Colonic mucosa (tissue), 4 donors: ENCODE measurements around the gene ICE2. TPM values are rescaled to one million over a fixed set of nuclear protein-coding genes. Genes with fewer than 3 reads are reported as not detected.

Source experiments
- DNase-seq: peaks from one replicate; pipeline ENCODE4 v3.0.0-alpha.2; 2020
- H3K27ac ChIP-seq: fragments of 200-600 bp; one replicate; pipeline ENCODE4 v1.8.0; 2021
- H3K27me3 ChIP-seq: fragments of 200-600 bp; one replicate; pipeline ENCODE4 v1.8.0; 2021
- H3K36me3 ChIP-seq: fragments of 200-600 bp; one replicate; pipeline ENCODE4 v1.8.0; 2021
- H3K4me1 ChIP-seq: fragments of 200-600 bp; one replicate; pipeline ENCODE4 v1.8.0; 2021; ENCODE audit warnings: mild to moderate bottlenecking
- H3K4me3 ChIP-seq: fragments of 200-600 bp; one replicate; pipeline ENCODE4 v1.8.0; 2021
- H3K9ac ChIP-seq, 2 donors: one replicate each; pipeline ENCODE4 v1.7.0; 2013; ENCODE audit warnings: control low read depth in 2 of 2, low read depth in 2 of 2, low read length in 2 of 2
- H3K9me3 ChIP-seq: fragments of 200-600 bp; one replicate; pipeline ENCODE4 v1.8.0; 2021
- CTCF ChIP-seq: fragments of 200-600 bp; IDR thresholded peaks from one replicate; pipeline ENCODE4 v1.8.0; 2022; ENCODE audit warnings: antibody characterized with exemption, mild to moderate bottlenecking
- intact Hi-C: fragments of 100-400 bp; cut with DNase I; formaldehyde crosslinking; loops from one replicate; pipeline ENCODE4 v1.14.1; 2022
- total RNA-seq, 2 donors: library from RNA; stranded (reverse); fragmentation: NEBNext Ultra II Directional in 1 of 2; extraction: Animal tissue kit (Norgen Biotek cat#: 25700) in 1 of 2; gene quantifications; one replicate each; pipeline ENCODE4 v1.2.1, GENCODE V29; 2021
- donor health status: healthy.
- donor health status: DM: no; HTN: no; CAD: no.
- donor health status: DM: no; HTN: no; CAD: no.

ICE2 gene
- total RNA-seq, 2 donors from 2014 or later = 37.3 to 37.7 TPM

GRCh38 chr15:60396100-60396499 is 82.8 kb downstream of the ICE2 start:
- DNase-seq = no peak
- peak overlapping the region; percentile 74 for H3K4me3 ChIP-seq
- no peak for TF ChIP-seq CTCF
- no peaks in the 10 kb centered on the region for H3K9me3 ChIP-seq
- peaks cover 4% of the 10 kb centered on the region for H3K4me1 ChIP-seq
- peak overlapping the region; percentile 95 for H3K27ac ChIP-seq
- intact Hi-C loops = no loop called here
- H3K9ac ChIP-seq = peak overlapping the region; percentile 92 to 99
- H3K36me3 ChIP-seq = no peaks in the 10 kb centered on the region
- H3K27me3 ChIP-seq = no peaks in the 10 kb centered on the region

- peaks cover 4% of the 10 kb centered on the region for H3K4me1 ChIP-seq
- H3K9me3 ChIP-seq = no peaks in the 10 kb centered on the region
- no peaks in the 10 kb centered on the region for H3K36me3 ChIP-seq
- H3K9ac ChIP-seq = peak overlapping the region in 1 of 2 donors; percentile 99
- DNase-seq = no peak
- H3K27me3 ChIP-seq = no peaks in the 10 kb centered on the region
- H3K4me3 ChIP-seq = peak overlapping the region; percentile 74
- intact Hi-C loops = no loop called here
- peak overlapping the region; percentile 95 for H3K27ac ChIP-seq
- TF ChIP-seq CTCF = no peak
These were observed 83.5 kb downstream of the ICE2 start for GRCh38 chr15:60395276-60396011.

- H3K36me3 ChIP-seq = no peaks in the 10 kb centered on the region
- no peaks in the 10 kb centered on the region for H3K9me3 ChIP-seq
- H3K4me3 ChIP-seq = peak overlapping the region; percentile 9
- no peak for TF ChIP-seq CTCF
- H3K27ac ChIP-seq = peak overlapping the region; percentile 95
- H3K9ac ChIP-seq = peak overlapping the region in 1 of 2 donors; percentile 99
- intact Hi-C loops = no loop called here
- no peak for DNase-seq
- no peaks in the 10 kb centered on the region for H3K27me3 ChIP-seq
- peaks cover 6% of the 10 kb centered on the region for H3K4me1 ChIP-seq
These were observed 84.2 kb downstream of the ICE2 start for GRCh38 chr15:60394689-60395097.

- DNase-seq = peak; percentile 85
- no peaks in the 10 kb centered on the region for H3K27me3 ChIP-seq
- no peak overlapping the region for H3K4me3 ChIP-seq
These were observed 85.8 kb downstream of the ICE2 start for GRCh38 chr15:60392986-60393790.

More at GRCh38 chr15:60392986-60393790, 85.8 kb downstream of the ICE2 start:
- TF ChIP-seq CTCF = no peak
- no peaks in the 10 kb centered on the region for H3K36me3 ChIP-seq
- intact Hi-C loops = no loop called here
- H3K4me1 ChIP-seq = peaks cover 8% of the 10 kb centered on the region
- H3K27ac ChIP-seq = peak overlapping the region; percentile 95
- H3K9ac ChIP-seq = peak overlapping the region; percentile 51 to 99
- H3K9me3 ChIP-seq = no peaks in the 10 kb centered on the region
